Caco-2 (cell line): Measurements from ENCODE around the gene RARA. TPM values are rescaled to one million over a fixed set of nuclear protein-coding genes. Genes with fewer than 3 reads are reported as not detected.
"Not testable (repeated sequence)": the region's sequence is repeated elsewhere in the genome, so short reads cannot be mapped to it uniquely, and the experiment has no call there.

Source experiments
- BruUV-seq: library from RNA; stranded (reverse); fragments of 400-500 nt; replicated peaks from 2 replicates; lab custom pipeline; 2021; lab: Mats Ljungman, UMichigan
- CTCF ChIA-PET: fragments of 300-600 bp; sonication (Branson Sonifier 250); formaldehyde crosslinking; loops from one replicate; lab custom pipeline; 2022; ENCODE audit warnings: antibody characterized with exemption; lab: Charles Lee
- POLR2A ChIA-PET: fragments of 300-600 bp; sonication (Branson Sonifier 250); formaldehyde crosslinking; loops from one replicate; lab custom pipeline; 2022; ENCODE audit warnings: antibody characterized with exemption; lab: Charles Lee
- DNase-seq, 2 experiments: peaks; one replicate each; pipeline versions ENCODE4 v3.0.0 to v3.0.0-alpha.2; 2020 to 2022
- H3K27me3 ChIP-seq: replicated peaks from 2 replicates; pipeline ENCODE4 v1.6.0; 2011; ENCODE audit warnings: low read length; ENCODE audit not compliant: control insufficient read depth, insufficient read depth
- H3K36me3 ChIP-seq: 2 replicates; pipeline ENCODE4 v1.5.1; 2011; ENCODE audit warnings: low read length; ENCODE audit not compliant: control insufficient read depth, insufficient read depth
- H3K4me1 ChIP-seq: fragments of 250-450 bp; sonication (Bioruptor Pico); 2 replicates; pipeline ENCODE4 v1.5.1; 2020; ENCODE audit warnings: mild to moderate bottlenecking
- H3K4me3 ChIP-seq: 2 replicates; pipeline ENCODE4 v1.5.1; 2011; ENCODE audit warnings: low read depth, mild to moderate bottlenecking, control low read depth, low read length
- H3K9me3 ChIP-seq: fragments of 250-450 bp; sonication (Bioruptor Pico); 2 replicates; pipeline ENCODE4 v1.5.1; 2020; ENCODE audit warnings: mild to moderate bottlenecking, moderate library complexity
- H3K27ac Mint-ChIP-seq: one replicate; pipeline ENCODE4 v1.8.0; 2022; ENCODE audit warnings: mixed read lengths; ENCODE audit not compliant: unreplicated experiment
- H3K27me3 Mint-ChIP-seq: one replicate; pipeline ENCODE4 v1.8.0; 2022; ENCODE audit warnings: mixed read lengths; ENCODE audit not compliant: insufficient read depth, unreplicated experiment
- H3K36me3 Mint-ChIP-seq: one replicate; pipeline ENCODE4 v1.8.0; 2022; ENCODE audit warnings: mild to moderate bottlenecking, mixed read lengths; ENCODE audit not compliant: insufficient read depth, unreplicated experiment
- H3K4me1 Mint-ChIP-seq: one replicate; pipeline ENCODE4 v1.8.0; 2022; ENCODE audit warnings: low read depth, mixed read lengths; ENCODE audit not compliant: unreplicated experiment
- H3K4me3 Mint-ChIP-seq: one replicate; pipeline ENCODE4 v1.8.0; 2022; ENCODE audit warnings: mild to moderate bottlenecking, moderate library complexity, mixed read lengths; ENCODE audit not compliant: unreplicated experiment
- H3K9me3 Mint-ChIP-seq: one replicate; pipeline ENCODE4 v1.8.0; 2022; ENCODE audit warnings: mixed read lengths; ENCODE audit not compliant: unreplicated experiment
- intact Hi-C: fragments of 100-400 bp; cut with micrococcal nuclease; formaldehyde crosslinking; loops from one replicate; pipeline ENCODE4 v1.10.0; 2022; ENCODE audit not compliant: unreplicated experiment
- total RNA-seq: library from RNA; stranded (reverse); gene quantifications from 2 replicates; pipeline ENCODE4 v1.2.3, GENCODE V29; 2022
- TF ChIP-seq, protein P1 (sequence below), 2 experiments: fragments of 200-600 bp in 1 of 2; IDR thresholded peaks; 1 replicate in 1 of 2; 2 replicates in 1 of 2; pipeline versions ENCODE4 v1.5.1 to v1.8.0; 2011 to 2022; ENCODE audit warnings: antibody characterized with exemption in 1 of 2, control low read depth in 1 of 2, inconsistent platforms in 1 of 2, low read depth in 1 of 2, low read length in 1 of 2, mild to moderate bottlenecking in 1 of 2, moderate library complexity in 1 of 2; ENCODE audit not compliant: insufficient read depth in 1 of 2, severe bottlenecking in 1 of 2, unreplicated experiment in 1 of 2

Gene RARA
- total RNA-seq, 1 experiment from 2014 or later, result 27.6 TPM

DNA sequence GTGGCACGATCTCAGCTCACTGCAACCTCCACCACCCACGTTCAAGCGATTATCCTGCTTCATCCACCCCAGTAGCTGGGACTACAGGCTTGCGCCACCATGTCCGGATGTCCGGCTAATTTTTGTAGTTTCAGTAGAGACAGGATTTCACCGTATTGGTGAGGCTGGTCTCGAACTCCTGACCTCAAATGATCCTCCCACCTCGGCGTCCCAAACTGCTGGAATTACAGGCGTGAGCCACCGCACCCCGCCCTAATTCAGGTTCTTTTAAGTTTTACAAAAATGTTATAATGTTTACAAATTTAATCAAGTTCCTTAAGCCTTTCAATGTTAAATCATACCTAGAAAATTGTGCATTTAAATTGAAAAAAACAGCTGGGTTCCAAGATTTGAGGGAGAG, 68.9 kb downstream of the RARA start:
- no peaks in the 10 kb centered on the region for H3K9me3 ChIP-seq
- no peaks in the 10 kb centered on the region for H3K4me1 Mint-ChIP-seq
- H3K4me3 ChIP-seq, result no peak overlapping the region
- ChIA-PET CTCF (no interaction called here), POLR2A (no interaction called here)
- intact Hi-C loops, result no loop called here
- H3K9me3 Mint-ChIP-seq, result peaks cover 3% of the 10 kb centered on the region
- no peak overlapping the region for H3K27ac Mint-ChIP-seq
- no peak for DNase-seq
- H3K36me3 ChIP-seq, result no peaks in the 10 kb centered on the region
- no peaks in the 10 kb centered on the region for H3K4me1 ChIP-seq
- H3K36me3 Mint-ChIP-seq, result no peaks in the 10 kb centered on the region
- H3K27me3 Mint-ChIP-seq, result no peaks in the 10 kb centered on the region
- no peaks in the 10 kb centered on the region for H3K27me3 ChIP-seq
- TF ChIP-seq, protein P1, sequence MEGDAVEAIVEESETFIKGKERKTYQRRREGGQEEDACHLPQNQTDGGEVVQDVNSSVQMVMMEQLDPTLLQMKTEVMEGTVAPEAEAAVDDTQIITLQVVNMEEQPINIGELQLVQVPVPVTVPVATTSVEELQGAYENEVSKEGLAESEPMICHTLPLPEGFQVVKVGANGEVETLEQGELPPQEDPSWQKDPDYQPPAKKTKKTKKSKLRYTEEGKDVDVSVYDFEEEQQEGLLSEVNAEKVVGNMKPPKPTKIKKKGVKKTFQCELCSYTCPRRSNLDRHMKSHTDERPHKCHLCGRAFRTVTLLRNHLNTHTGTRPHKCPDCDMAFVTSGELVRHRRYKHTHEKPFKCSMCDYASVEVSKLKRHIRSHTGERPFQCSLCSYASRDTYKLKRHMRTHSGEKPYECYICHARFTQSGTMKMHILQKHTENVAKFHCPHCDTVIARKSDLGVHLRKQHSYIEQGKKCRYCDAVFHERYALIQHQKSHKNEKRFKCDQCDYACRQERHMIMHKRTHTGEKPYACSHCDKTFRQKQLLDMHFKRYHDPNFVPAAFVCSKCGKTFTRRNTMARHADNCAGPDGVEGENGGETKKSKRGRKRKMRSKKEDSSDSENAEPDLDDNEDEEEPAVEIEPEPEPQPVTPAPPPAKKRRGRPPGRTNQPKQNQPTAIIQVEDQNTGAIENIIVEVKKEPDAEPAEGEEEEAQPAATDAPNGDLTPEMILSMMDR (IDR thresholded peaks at IDR 0.05; ENCODE audit: insufficient read depth in 1 of 2, low read depth in 1 of 2, low read length in 1 of 2, severe bottlenecking in 1 of 2, unreplicated experiment in 1 of 2), result no peak
- no TSS peak for BruUV-seq
- H3K4me3 Mint-ChIP-seq, result no peak overlapping the region

DNA sequence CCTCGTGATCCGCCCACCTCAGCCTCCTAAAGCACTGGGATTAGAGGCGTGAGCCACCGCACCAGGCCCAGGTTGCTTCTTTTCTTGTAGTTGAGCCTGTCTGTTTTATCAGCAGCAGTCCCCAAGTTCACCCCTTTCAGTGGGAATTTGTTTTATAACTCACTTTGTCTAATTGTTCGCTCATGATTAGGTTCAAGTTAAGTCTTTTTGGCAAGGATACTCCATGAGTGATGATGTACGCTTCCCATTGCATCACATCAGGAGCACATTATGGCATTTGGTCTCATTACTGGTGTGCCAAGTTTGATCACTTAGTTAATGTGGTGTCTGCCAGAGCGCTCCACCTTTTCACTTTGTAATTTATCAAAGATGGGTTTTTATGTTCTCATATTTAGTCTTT, 70.0 kb downstream of the RARA start:
- ChIA-PET CTCF (no interaction called here), POLR2A (no interaction called here)
- H3K36me3 ChIP-seq, result no peaks in the 10 kb centered on the region
- no peak overlapping the region for H3K4me3 Mint-ChIP-seq
- H3K4me1 ChIP-seq, result no peaks in the 10 kb centered on the region
- H3K27me3 ChIP-seq, result no peaks in the 10 kb centered on the region
- H3K4me3 ChIP-seq, result no peak overlapping the region
- no peak overlapping the region for H3K27ac Mint-ChIP-seq
- TF ChIP-seq, protein P1 (IDR thresholded peaks at IDR 0.05; ENCODE audit: insufficient read depth in 1 of 2, low read depth in 1 of 2, low read length in 1 of 2, severe bottlenecking in 1 of 2, unreplicated experiment in 1 of 2), result no peak
- no peaks in the 10 kb centered on the region for H3K9me3 Mint-ChIP-seq
- DNase-seq, result no peak
- H3K4me1 Mint-ChIP-seq, result no peaks in the 10 kb centered on the region
- H3K9me3 ChIP-seq, result no peaks in the 10 kb centered on the region
- BruUV-seq, result no TSS peak
- no peaks in the 10 kb centered on the region for H3K27me3 Mint-ChIP-seq
- H3K36me3 Mint-ChIP-seq, result no peaks in the 10 kb centered on the region
- intact Hi-C loops, result no loop called here

DNA sequence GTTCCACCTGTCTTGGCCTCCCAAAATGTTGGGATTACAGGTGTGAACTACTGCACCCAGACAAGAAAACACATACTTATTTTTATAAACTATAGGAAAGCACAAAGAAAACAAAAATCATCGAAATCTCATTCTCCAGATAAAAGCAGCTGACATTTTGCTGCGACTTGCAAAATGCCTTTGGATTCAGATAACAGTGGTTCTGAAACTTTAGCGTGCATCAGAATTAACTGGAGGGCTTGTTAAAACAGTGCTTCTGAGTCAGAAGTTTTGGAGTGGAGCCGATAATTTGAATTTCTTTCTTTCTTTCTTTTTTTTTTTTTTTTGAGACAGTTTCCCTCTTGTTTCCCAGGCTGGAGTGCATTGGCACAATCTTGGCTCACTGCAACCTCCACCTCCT, 73.3 kb downstream of the RARA start:
- no peaks in the 10 kb centered on the region for H3K27me3 Mint-ChIP-seq
- H3K27ac Mint-ChIP-seq, result no peak overlapping the region
- H3K4me1 Mint-ChIP-seq, result no peaks in the 10 kb centered on the region
- H3K4me3 Mint-ChIP-seq, result no peak overlapping the region
- Histone ChIP-seq H3K4me1 (no peaks in the 10 kb centered on the region), H3K36me3 (no peaks in the 10 kb centered on the region), H3K27me3 (no peaks in the 10 kb centered on the region), H3K4me3 (no peak overlapping the region), H3K9me3 (no peaks in the 10 kb centered on the region)
- ChIA-PET POLR2A (interaction anchor here (0.6 kb wide), 1 partner anchor 80 kb away, joined by 8 read pairs; no protein-coding TSS in a partner anchor), CTCF (interaction anchor here (0.7 to 1.9 kb wide), 2 partner anchors 13 to 20 kb away, joined by 3 to 6 read pairs; no protein-coding TSS in a partner anchor)
- TF ChIP-seq, protein P1 (IDR thresholded peaks at IDR 0.05; ENCODE audit: insufficient read depth in 1 of 2, low read depth in 1 of 2, low read length in 1 of 2, severe bottlenecking in 1 of 2, unreplicated experiment in 1 of 2), result no peak
- H3K9me3 Mint-ChIP-seq, result no peaks in the 10 kb centered on the region
- peaks cover 9% of the 10 kb centered on the region for H3K36me3 Mint-ChIP-seq
- intact Hi-C loops, result no loop called here
- no TSS peak for BruUV-seq
- no peak for DNase-seq

GRCh38 chr17:40386555-40386954, 77.6 kb downstream of the RARA start:
- peaks cover 47% of the 10 kb centered on the region for H3K36me3 Mint-ChIP-seq
- H3K36me3 ChIP-seq, H3K4me3 ChIP-seq, H3K9me3 Mint-ChIP-seq, H3K27me3 ChIP-seq, H3K27me3 Mint-ChIP-seq, BruUV-seq, CTCF ChIA-PET, H3K27ac Mint-ChIP-seq, H3K4me3 Mint-ChIP-seq, DNase-seq, H3K4me1 Mint-ChIP-seq, intact Hi-C loops, H3K4me1 ChIP-seq, POLR2A ChIA-PET, H3K9me3 ChIP-seq: not testable (repeated sequence)
